AG09309 (cell line): ENCODE measurements around the gene SYCP3.

Source experiments
- DNase-seq: peaks from one replicate; pipeline ENCODE4 v3.0.0-alpha.2; 2010; ENCODE audit warnings: low read depth
- H3K4me3 ChIP-seq: 2 replicates; pipeline ENCODE4 v1.5.1; 2011; ENCODE audit warnings: mild to moderate bottlenecking, low read depth, low read length, moderate library complexity; ENCODE audit not compliant: control insufficient read depth
- TF ChIP-seq, protein P1 (sequence below): IDR thresholded peaks from 2 replicates; pipeline ENCODE4 v1.5.1; 2011; ENCODE audit warnings: mild to moderate bottlenecking, low read depth, low read length, inconsistent platforms; ENCODE audit not compliant: insufficient read depth, control insufficient read depth; ENCODE audit errors: missing control alignments

SYCP3 gene

DNA sequence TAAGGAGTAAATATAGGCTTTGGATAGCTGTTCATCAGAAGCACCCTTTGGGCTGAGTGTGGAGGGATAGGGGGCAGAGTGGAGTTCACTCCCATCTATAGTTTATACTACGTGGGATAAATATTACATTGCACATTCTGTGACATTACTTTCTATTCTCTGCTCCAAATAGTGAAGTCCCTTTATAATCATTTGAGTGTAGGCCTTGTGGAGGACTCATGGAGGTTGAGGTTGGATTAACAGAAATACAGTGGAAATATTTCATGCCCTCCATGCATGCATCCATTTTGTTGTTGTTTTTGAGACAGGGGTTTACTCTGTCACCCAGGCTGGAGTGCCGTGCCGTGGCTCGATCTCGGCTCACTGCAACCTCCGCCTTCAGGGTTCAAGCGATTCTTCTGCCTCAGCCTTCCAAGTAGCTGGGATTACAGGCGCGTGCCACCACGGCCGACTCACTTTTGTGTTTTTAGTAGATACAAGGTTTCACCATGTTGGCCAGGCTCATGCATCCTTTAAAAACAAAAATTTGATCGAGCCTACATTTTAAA is 40.4 kb downstream of the SYCP3 start:
- TF ChIP-seq, protein P1, sequence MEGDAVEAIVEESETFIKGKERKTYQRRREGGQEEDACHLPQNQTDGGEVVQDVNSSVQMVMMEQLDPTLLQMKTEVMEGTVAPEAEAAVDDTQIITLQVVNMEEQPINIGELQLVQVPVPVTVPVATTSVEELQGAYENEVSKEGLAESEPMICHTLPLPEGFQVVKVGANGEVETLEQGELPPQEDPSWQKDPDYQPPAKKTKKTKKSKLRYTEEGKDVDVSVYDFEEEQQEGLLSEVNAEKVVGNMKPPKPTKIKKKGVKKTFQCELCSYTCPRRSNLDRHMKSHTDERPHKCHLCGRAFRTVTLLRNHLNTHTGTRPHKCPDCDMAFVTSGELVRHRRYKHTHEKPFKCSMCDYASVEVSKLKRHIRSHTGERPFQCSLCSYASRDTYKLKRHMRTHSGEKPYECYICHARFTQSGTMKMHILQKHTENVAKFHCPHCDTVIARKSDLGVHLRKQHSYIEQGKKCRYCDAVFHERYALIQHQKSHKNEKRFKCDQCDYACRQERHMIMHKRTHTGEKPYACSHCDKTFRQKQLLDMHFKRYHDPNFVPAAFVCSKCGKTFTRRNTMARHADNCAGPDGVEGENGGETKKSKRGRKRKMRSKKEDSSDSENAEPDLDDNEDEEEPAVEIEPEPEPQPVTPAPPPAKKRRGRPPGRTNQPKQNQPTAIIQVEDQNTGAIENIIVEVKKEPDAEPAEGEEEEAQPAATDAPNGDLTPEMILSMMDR = peak; percentile 30
- no peak for DNase-seq

DNA sequence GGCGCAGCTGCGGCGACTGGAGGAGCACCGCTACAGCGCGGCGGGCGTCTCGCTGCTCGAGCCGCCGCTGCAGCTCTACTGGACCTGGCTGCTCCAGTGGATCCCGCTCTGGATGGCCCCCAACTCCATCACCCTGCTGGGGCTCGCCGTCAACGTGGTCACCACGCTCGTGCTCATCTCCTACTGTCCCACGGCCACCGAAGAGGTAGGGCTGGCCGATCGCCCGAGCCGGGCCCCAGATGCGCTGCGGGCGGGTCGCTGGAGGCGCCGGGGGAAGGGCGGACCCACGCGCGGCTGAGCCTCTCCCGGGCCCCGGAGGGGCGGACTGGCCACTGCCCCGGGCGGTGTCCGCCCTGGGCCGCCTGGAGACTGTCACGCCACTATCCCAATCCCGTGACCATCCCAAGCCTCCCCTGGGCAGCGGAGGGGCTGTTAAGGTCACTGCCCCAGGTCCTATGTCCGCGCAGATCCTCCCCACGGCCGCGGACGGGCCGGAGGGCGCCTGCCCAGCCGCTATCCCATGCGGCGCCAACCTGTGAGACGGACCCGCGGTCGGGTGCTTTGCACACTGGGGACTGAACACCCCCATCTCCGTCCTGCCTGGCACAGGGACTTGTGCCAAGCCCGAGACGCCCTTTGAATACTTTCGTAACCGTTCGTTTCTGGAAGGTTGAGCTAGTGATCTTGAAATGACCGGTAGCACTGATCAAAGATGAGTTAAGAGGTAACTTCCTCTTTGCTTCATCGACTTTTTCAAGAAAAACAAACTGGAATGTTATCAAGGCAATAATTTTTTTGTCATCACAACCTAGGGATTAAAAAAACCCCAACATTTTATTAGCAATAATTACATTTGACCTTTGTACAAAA is 41.1 kb downstream of the SYCP3 start:
- no peak for DNase-seq
- peak overlapping the region; percentile 61 for H3K4me3 ChIP-seq
- TF ChIP-seq, protein P1 = no peak

More for the DNA sequence above, 40.4 kb downstream of the SYCP3 start:
- H3K4me3 ChIP-seq = peak overlapping the region; percentile 61

DNA sequence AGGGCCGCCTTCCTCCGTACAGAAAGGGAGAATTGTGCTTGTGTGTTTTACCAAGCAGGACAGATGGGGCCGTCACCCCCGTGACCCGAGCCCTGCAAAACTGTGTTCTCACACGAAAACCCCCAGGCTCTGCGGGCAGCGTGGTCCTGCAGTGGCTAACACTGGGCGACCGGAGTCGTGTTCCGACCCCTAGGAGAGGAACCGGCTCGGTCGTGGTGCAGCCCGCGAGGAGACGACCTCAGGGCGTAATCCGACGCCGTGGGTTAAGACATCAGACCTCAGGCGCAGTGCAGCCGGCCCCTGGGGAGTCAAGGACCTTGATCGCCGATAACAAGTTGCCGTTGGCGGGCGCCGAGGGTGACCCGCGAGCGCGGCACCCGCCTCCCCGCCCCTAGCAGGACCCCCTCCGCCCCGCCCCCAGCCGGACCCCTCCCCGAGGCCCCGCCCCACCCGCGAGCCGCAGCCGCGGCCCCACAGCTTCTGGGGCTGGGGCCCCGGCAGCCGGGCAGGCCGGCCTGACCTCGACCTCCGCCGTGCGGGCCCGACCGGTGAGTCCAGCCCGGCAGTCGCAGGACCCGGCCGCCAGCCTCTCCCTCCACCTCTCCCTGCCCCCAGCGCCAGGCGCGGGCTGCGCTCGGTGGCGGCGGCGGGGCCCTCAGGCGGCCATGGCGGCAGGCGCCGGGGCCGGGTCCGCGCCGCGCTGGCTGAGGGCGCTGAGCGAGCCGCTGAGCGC is 41.9 kb downstream of the SYCP3 start, which contains the start of gene CHPT1:
Gene CHPT1, plus strand, starts transcription at position 444 of the 733 bp plus-strand sequence. Its CDS starts 222 bp downstream, at position 666.
- TF ChIP-seq, protein P1 = no peak
- DNase-seq = no peak

DNA sequence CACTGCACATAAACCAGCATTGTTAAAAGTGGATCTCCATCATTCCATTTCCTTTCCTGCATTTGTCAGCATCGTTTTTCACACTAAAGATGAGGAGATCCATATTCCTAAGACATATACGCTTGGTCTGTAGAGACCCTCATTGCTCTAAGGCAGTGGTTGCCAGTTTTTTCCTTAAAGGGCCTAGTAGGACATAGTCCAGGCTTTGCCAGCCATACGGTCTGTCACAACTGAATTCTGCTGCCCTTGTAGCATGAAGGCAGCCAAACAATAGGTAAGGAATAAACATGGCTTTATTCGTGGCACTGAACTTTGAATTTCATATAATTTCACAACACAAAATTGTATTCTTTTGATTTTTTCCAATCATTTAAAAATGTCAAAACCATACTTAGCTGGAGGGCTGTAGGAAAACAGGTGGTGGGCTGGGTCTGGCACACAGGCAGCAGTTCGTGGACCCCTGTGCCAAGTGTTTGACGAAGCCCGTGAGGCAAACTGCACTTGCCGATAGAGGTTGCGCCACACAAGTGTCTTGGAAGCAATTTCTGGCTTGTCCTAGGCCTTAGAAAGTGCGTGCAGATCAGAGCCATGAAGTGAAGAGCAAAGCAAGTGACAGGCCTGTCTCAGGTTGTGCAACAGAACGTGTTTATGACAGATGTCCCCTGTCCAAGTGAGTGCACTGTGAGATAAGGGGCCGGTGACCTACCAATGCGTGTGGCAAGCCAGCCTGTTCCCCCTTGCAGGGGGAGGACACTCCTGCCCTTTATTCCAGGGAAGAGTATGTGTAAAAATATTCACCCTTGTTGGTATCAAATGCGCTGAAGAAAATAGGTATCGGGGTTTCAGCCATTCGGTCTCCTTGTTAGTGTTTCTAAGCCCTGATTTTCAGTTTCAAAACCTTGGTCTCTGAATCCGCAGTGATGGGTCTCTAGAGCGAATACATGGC is 42.7 kb downstream of the SYCP3 start:
- no peak for DNase-seq
- TF ChIP-seq, protein P1 = no peak
- H3K4me3 ChIP-seq = peak overlapping the region; percentile 61

More for the DNA sequence above, 41.9 kb downstream of the SYCP3 start, which contains the start of gene CHPT1:
- H3K4me3 ChIP-seq = peak within 1 kb of the TSS; percentile 61

DNA sequence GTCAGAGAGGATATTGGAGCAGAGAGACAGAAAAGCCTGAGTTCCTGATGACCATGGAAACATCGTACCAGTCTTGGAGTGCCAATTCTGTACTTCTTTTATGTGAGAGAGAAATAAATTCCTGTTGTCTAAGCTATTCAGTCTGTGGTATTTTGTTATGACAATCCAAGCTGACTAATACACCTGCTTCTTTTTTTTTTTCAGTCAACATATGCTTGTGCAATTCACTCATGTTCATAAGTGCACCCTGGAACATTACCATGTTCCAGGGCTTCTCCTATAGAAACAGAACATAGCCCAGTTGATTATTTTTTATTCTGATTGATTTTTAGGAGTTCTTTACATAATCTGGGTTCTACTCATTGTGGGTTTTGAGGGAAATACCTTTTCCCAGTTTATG is 43.6 kb downstream of the SYCP3 start:
- H3K4me3 ChIP-seq = no peak overlapping the region
- no peak for DNase-seq
- TF ChIP-seq, protein P1 = no peak
